ENCODE measurements around the gene EML6. TPM values are rescaled to one million over a fixed set of nuclear protein-coding genes. Genes with fewer than 3 reads are reported as not detected.

The EML6 gene
- total and polyA plus RNA-seq, 2 experiments from 2014 or later, result 2.7 to 6.2 TPM

DNA sequence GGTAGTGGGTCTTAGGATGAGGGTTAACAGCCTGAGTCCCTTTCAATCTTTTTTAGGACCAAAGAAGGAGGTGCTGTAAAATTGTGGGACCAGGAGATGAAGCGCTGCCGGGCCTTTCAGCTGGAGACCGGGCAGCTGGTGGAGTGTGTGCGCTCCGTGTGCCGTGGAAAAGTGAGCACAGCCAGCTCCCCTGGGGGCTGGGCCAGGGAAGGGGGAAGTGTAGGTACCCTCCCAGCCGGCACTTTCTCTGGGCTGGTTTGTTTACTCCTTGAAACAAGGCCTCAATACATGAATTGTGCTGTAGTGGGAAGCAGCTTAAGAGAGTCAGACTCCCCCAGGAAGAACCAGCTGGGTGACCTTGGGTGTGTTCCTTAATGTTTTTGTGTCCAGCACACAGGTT lies 236.7 kb downstream of the EML6 start (continued):
- TF ChIP-seq, protein P1, sequence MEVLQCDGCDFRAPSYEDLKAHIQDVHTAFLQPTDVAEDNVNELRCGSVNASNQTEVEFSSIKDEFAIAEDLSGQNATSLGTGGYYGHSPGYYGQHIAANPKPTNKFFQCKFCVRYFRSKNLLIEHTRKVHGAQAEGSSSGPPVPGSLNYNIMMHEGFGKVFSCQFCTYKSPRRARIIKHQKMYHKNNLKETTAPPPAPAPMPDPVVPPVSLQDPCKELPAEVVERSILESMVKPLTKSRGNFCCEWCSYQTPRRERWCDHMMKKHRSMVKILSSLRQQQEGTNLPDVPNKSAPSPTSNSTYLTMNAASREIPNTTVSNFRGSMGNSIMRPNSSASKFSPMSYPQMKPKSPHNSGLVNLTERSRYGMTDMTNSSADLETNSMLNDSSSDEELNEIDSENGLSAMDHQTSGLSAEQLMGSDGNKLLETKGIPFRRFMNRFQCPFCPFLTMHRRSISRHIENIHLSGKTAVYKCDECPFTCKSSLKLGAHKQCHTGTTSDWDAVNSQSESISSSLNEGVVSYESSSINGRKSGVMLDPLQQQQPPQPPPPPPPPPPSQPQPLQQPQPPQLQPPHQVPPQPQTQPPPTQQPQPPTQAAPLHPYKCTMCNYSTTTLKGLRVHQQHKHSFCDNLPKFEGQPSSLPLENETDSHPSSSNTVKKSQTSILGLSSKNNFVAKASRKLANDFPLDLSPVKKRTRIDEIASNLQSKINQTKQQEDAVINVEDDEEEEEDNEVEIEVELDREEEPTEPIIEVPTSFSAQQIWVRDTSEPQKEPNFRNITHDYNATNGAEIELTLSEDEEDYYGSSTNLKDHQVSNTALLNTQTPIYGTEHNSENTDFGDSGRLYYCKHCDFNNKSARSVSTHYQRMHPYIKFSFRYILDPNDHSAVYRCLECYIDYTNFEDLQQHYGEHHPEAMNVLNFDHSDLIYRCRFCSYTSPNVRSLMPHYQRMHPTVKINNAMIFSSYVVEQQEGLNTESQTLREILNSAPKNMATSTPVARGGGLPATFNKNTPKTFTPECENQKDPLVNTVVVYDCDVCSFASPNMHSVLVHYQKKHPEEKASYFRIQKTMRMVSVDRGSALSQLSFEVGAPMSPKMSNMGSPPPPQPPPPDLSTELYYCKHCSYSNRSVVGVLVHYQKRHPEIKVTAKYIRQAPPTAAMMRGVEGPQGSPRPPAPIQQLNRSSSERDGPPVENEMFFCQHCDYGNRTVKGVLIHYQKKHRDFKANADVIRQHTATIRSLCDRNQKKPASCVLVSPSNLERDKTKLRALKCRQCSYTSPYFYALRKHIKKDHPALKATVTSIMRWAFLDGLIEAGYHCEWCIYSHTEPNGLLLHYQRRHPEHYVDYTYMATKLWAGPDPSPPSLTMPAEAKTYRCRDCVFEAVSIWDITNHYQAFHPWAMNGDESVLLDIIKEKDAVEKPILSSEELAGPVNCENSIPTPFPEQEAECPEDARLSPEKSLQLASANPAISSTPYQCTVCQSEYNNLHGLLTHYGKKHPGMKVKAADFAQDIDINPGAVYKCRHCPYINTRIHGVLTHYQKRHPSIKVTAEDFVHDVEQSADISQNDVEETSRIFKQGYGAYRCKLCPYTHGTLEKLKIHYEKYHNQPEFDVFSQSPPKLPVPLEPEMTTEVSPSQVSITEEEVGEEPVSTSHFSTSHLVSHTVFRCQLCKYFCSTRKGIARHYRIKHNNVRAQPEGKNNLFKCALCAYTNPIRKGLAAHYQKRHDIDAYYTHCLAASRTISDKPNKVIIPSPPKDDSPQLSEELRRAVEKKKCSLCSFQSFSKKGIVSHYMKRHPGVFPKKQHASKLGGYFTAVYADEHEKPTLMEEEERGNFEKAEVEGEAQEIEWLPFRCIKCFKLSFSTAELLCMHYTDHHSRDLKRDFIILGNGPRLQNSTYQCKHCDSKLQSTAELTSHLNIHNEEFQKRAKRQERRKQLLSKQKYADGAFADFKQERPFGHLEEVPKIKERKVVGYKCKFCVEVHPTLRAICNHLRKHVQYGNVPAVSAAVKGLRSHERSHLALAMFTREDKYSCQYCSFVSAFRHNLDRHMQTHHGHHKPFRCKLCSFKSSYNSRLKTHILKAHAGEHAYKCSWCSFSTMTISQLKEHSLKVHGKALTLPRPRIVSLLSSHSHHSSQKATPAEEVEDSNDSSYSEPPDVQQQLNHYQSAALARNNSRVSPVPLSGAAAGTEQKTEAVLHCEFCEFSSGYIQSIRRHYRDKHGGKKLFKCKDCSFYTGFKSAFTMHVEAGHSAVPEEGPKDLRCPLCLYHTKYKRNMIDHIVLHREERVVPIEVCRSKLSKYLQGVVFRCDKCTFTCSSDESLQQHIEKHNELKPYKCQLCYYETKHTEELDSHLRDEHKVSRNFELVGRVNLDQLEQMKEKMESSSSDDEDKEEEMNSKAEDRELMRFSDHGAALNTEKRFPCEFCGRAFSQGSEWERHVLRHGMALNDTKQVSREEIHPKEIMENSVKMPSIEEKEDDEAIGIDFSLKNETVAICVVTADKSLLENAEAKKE (CRISPR knock-in tag; IDR thresholded peaks at IDR 0.05), result no peak
- TF ChIP-seq, protein P2, sequence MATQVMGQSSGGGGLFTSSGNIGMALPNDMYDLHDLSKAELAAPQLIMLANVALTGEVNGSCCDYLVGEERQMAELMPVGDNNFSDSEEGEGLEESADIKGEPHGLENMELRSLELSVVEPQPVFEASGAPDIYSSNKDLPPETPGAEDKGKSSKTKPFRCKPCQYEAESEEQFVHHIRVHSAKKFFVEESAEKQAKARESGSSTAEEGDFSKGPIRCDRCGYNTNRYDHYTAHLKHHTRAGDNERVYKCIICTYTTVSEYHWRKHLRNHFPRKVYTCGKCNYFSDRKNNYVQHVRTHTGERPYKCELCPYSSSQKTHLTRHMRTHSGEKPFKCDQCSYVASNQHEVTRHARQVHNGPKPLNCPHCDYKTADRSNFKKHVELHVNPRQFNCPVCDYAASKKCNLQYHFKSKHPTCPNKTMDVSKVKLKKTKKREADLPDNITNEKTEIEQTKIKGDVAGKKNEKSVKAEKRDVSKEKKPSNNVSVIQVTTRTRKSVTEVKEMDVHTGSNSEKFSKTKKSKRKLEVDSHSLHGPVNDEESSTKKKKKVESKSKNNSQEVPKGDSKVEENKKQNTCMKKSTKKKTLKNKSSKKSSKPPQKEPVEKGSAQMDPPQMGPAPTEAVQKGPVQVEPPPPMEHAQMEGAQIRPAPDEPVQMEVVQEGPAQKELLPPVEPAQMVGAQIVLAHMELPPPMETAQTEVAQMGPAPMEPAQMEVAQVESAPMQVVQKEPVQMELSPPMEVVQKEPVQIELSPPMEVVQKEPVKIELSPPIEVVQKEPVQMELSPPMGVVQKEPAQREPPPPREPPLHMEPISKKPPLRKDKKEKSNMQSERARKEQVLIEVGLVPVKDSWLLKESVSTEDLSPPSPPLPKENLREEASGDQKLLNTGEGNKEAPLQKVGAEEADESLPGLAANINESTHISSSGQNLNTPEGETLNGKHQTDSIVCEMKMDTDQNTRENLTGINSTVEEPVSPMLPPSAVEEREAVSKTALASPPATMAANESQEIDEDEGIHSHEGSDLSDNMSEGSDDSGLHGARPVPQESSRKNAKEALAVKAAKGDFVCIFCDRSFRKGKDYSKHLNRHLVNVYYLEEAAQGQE (IDR thresholded peaks at IDR 0.05; ENCODE audit: unreplicated experiment), result no peak
- TF ChIP-seq NANOG (IDR thresholded peaks at IDR 0.05; ENCODE audit: borderline replicate concordance), result no peak

DNA sequence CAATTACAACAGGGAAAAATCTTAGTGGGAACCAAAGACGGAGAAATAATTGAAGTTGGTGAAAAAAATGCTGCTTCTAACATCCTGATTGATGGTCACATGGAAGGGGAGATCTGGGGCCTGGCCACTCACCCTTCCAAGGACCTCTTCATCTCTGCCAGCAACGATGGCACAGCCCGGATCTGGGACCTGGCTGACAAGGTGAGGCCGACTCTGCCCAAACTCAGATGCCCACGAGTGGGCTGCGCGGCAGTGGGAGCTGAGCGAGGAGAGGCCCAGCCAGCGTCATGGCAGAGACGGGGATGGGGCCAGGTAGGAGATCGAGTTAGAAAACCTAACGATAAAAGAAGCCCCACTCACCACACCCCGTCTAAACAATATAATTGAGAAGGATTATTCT lies 239.0 kb downstream of the EML6 start:
- peaks cover 14% of the 10 kb centered on the region for H3K36me3 Mint-ChIP-seq (ENCODE audit: low read depth)
- no peak overlapping the region for H3K4me3 ChIP-seq
- no peaks in the 10 kb centered on the region for H3K36me3 ChIP-seq (ENCODE audit: insufficient read depth)
- H3K27me3 Mint-ChIP-seq (ENCODE audit: insufficient read depth, low read depth, poor library complexity), result peaks cover 14% of the 10 kb centered on the region
- no peaks in the 10 kb centered on the region for H4K20me1 ChIP-seq (replicated peaks; ENCODE audit: insufficient read depth)
- H3K79me2 ChIP-seq (replicated peaks; ENCODE audit: insufficient read depth), result no peaks in the 10 kb centered on the region
- H3F3A ChIP-seq (replicated peaks; ENCODE audit: low read depth), result no peaks in the 10 kb centered on the region
- ATAC-seq (no peak), DNase-seq (ENCODE audit: low spot score) (no peak)
- no peak overlapping the region for H2AFZ ChIP-seq
- no peak overlapping the region for H3K4me3 Mint-ChIP-seq
- H3K9me2 ChIP-seq (ENCODE audit: insufficient read depth), result peaks cover 6% of the 10 kb centered on the region; the same call in 1 of the 2 replicates
- H3K4me1 ChIP-seq (ENCODE audit: insufficient read depth), result peaks cover 20% of the 10 kb centered on the region
- H3K4me1 Mint-ChIP-seq, result peaks cover 34% of the 10 kb centered on the region
- H3K27ac Mint-ChIP-seq, result no peak overlapping the region
- H3K27me3 ChIP-seq (ENCODE audit: insufficient read depth), result no peaks in the 10 kb centered on the region
- H3K27ac ChIP-seq (ENCODE audit: low read depth), result no peak overlapping the region
- H3K9me3 Mint-ChIP-seq, result no peaks in the 10 kb centered on the region
- H3K4me2 ChIP-seq, result no peak overlapping the region
- TF ChIP-seq CREB1 (CRISPR knock-in tag; IDR thresholded peaks at IDR 0.05; ENCODE audit: low read depth), result no peak
- TF ChIP-seq, protein P2 (IDR thresholded peaks at IDR 0.05; ENCODE audit: unreplicated experiment), result no peak

Measured in GM23338 (cell line).